Measurements from ENCODE around the gene DEPP1.

DEPP1 gene

GRCh38 chr10:44958898-44959246 is 19.7 kb downstream of the DEPP1 start:
- intact Hi-C loops (cut with DNase I), result no loop called here
- no peak for DNase-seq

GRCh38 chr10:44958196-44958897 is 20.3 kb downstream of the DEPP1 start:
- intact Hi-C loops (cut with DNase I), result no loop called here
- peak in 2 of 10 donors; percentile 7 to 15 for DNase-seq

- no peak for DNase-seq
- intact Hi-C loops (cut with DNase I), result no loop called here
Measured at GRCh38 chr10:44956717-44957706, 21.6 kb downstream of the DEPP1 start.

GRCh38 chr10:44956226-44956625 is 22.4 kb downstream of the DEPP1 start:
- no peak for DNase-seq
- intact Hi-C loops (cut with DNase I), result no loop called here

- DNase-seq, result peak in 3 of 10 donors; percentile 4 to 50 (median 11)
- intact Hi-C loops (cut with DNase I), result no loop called here
Measured at GRCh38 chr10:44955413-44956070, 23.1 kb downstream of the DEPP1 start.

- DNase-seq, result no peak
- intact Hi-C loops (cut with DNase I), result no loop called here
Measured at GRCh38 chr10:44954962-44955361, 23.6 kb downstream of the DEPP1 start.

GRCh38 chr10:44954042-44954441 is 24.6 kb downstream of the DEPP1 start:
- no peak for DNase-seq
- intact Hi-C loops (cut with DNase I), result no loop called here

GRCh38 chr10:44952779-44953231 is 25.8 kb downstream of the DEPP1 start:
- intact Hi-C loops (cut with DNase I), result no loop called here
- peak in 1 of 10 donors; percentile 8 for DNase-seq

- intact Hi-C loops (cut with DNase I), result no loop called here
- DNase-seq, result peak in 1 of 10 donors; percentile 4
Measured at GRCh38 chr10:44951576-44952226, 26.9 kb downstream of the DEPP1 start.

- intact Hi-C loops (cut with DNase I), result no loop called here
- peak in 2 of 10 donors; percentile 9 to 65 for DNase-seq
Measured at GRCh38 chr10:44950326-44951225, 28.0 kb downstream of the DEPP1 start.

GRCh38 chr10:44949915-44950314 is 28.7 kb downstream of the DEPP1 start:
- peak in 1 of 10 donors; percentile 13 for DNase-seq
- intact Hi-C loops (cut with DNase I), result no loop called here

GRCh38 chr10:44949127-44949802 is 29.3 kb downstream of the DEPP1 start:
- intact Hi-C loops (cut with DNase I), result no loop called here
- no peak for DNase-seq

GRCh38 chr10:44948642-44949041 is 30.0 kb downstream of the DEPP1 start:
- DNase-seq, result no peak
- intact Hi-C loops (cut with DNase I), result no loop called here

- intact Hi-C loops (cut with DNase I), result no loop called here
- DNase-seq, result peak in 1 of 10 donors; percentile 11
Measured at GRCh38 chr10:44947371-44948152, 31.0 kb downstream of the DEPP1 start.

GRCh38 chr10:44946205-44946604 is 32.4 kb downstream of the DEPP1 start:
- intact Hi-C loops (cut with DNase I), result no loop called here
- DNase-seq, result no peak

- DNase-seq, result no peak
- intact Hi-C loops (cut with DNase I), result no loop called here
Measured at GRCh38 chr10:44944354-44944753, 34.3 kb downstream of the DEPP1 start.

- intact Hi-C loops (cut with DNase I), result no loop called here
Measured at GRCh38 chr10:44939691-44940401, 38.8 kb downstream of the DEPP1 start.

More at GRCh38 chr10:44939691-44940401, 38.8 kb downstream of the DEPP1 start:
- DNase-seq, result no peak

Data from posterior cingulate gyrus (tissue), 11 donors.